A549 treated with RU486 at 1 μM for 4 hours (cell line): Measurements from ENCODE around the gene GMFB. TPM values are rescaled to one million over a fixed set of nuclear protein-coding genes. Genes with fewer than 3 reads are reported as not detected.

Experiments used
- total RNA-seq: library from RNA; stranded (reverse); fragments of 200-300 nt; extraction: Qiagen RNA extraction; gene quantifications from 5 replicates; pipeline ENCODE4 v1.2.3, GENCODE V29; 2022; ENCODE audit warnings: low read depth

GMFB gene
- total RNA-seq: 31.1 to 86.1 TPM (median 41.6 TPM) in 5 replicates

GRCh38 chr14:54488646-54489317 lies at the start of gene GMFB:
TSS of gene GMFB (minus strand) at chr14:54488980. CDS start at chr14:54488927, 53 bp downstream.

GRCh38 chr14:54509546-54510501 lies 21.0 kb upstream of the GMFB start, which contains the start of gene CGRRF1:
TSS of gene CGRRF1 (plus strand) at chr14:54509906. CDS start at chr14:54509960, 54 bp downstream.

DNA sequence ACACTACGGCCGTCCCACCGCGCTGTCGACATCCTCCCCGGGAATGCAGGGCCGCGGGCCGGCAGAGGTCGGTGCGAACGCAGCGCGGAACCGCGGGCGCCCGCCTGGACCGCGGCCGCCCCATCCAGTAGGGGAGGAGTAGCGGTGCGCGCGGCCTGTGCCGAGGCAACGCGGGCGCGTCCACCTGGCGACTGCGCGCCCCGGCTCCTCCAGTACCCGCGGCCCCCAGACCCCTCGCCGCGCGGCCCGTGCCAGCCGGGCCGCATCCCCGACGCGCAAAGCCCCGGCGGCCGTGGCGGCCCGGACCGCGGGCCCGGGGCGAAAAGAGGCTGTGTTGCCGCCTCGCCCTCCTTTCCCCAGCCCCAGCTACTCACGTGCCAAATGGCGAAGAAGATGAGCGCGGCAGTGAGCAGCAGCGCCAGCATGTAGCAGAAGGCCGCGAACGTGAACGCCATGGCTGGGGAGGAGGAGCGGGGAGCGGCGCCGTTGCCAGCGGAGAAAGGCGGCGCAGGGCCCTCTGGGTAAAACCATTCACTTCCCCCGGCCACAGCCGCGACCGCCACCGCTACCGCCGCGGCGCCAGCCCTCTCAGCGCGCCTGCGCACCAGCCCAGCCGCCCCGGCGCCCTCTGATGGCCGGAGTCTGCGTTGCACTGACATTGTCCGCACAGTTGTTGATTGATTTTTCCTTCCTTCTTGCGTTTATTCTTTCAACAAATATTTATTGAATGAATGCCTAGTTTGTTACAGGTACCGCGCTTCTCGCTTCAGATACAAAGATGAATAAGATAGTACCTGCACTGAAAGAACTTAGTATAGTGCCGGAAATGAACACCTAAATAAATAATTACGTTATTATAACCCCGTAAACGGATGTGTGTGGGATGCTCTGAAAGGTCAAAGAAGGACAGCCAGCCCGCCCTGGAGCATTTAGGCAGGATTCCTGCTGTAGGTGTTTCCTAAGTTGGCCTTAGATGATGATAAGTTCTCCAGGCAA lies 47.6 kb downstream of the GMFB start, which contains the start of gene CNIH1:
Gene CNIH1 (minus strand): TSS at position 502 of the 996 bp plus-strand sequence. CDS start 47 bp downstream, at position 455.

Other genes starting within 250 kb of the GMFB start
- 77.0 to 85.7 TPM (median 79.5 TPM) in 5 replicates for gene CDKN3, start 92.0 kb downstream of the GMFB start, total RNA-seq
- gene CNIH1, start 47.6 kb downstream of the GMFB start, total RNA-seq: 197 to 358 TPM (median 249 TPM) in 5 replicates
- 13.7 to 22.7 TPM (median 16.7 TPM) in 5 replicates for gene CGRRF1, start 20.9 kb upstream of the GMFB start, total RNA-seq
- 5.2 to 7.8 TPM (median 6.4 TPM) in 5 replicates for gene SAMD4A, start 78.1 kb upstream of the GMFB start, total RNA-seq